COLO668 (cell line): ENCODE results near the gene ACSBG1.

Experiments
- DNase-seq: peaks from one replicate; lab custom pipeline; 2025; ENCODE audit not compliant: unreplicated experiment; lab: John Stamatoyannopoulos, UW

ACSBG1 gene

GRCh38 chr15:78234515-78235040 lies at the start of gene ACSBG1:
TSS of gene ACSBG1 (minus strand) at chr15:78234565. CDS start at chr15:78234501, 64 bp downstream.
- DNase-seq = no peak

- no peak for DNase-seq
Measured at GRCh38 chr15:78282324-78282723, 48.0 kb upstream of the ACSBG1 start.

- DNase-seq = no peak
Measured at GRCh38 chr15:78280319-78281072, 46.1 kb upstream of the ACSBG1 start.

DNA sequence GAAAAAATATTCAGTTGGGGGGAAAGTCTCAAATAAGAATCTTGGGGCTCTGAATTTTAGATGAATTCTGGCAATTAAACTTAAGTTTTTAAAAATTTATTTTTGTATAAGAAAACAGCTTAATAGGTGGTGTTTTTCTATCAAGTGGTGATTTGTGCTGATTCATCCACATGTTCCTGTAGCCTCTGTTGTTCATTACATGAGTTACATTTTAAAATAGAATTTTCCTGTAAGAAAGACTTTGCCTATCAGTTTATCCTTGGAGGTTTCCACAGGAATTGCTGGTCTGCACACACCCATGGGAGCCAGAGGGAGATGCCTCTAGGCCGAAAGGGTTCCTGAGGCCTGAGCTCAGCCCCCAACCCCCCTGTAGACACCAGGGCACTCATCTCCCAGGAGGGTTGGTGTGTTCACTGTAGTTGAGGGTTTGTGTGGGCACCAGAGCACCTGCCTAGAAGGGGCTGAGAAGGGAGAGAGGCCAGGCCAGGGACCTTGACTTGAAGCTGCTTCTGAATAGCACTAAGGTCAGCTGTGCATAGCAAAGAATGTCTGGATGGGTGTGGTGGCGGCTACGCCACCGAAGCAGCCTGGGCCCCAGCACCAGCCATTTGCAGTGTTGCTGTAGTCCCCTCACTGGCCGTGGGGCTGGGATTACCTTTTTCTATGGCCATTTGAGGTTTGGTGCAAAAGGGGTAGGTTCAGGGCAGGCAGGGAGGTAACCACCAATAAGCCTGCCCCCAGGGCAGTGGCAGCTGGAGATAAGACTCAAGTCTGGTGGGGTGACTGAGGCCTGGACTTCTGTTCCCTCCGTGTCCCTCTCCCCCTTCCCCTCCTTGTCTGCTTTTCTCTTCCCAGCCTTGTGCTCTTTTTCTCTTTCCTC lies 41.9 kb upstream of the ACSBG1 start:
- no peak for DNase-seq

DNA sequence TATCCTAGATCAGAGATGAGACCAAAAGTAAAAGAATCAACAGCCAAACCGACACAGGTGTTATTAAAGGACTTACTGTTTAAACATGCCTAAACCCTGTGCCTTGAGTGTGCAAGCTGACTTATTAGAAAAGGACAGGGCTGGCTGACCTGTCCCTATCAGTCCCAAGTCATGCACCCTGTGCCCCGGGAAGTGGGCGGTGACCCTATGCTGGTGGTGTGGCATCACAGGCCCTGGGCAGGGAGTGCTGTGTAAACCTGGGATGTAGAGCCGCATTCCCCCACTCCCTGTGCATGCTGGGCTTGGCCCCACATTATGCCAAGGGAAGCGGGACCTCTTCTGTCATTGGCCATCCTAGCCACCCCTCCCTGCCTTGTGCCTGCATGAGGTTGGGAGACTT lies 40.6 kb upstream of the ACSBG1 start:
- DNase-seq = no peak

GRCh38 chr15:78272776-78273175 lies 38.4 kb upstream of the ACSBG1 start:
- DNase-seq = no peak

DNA sequence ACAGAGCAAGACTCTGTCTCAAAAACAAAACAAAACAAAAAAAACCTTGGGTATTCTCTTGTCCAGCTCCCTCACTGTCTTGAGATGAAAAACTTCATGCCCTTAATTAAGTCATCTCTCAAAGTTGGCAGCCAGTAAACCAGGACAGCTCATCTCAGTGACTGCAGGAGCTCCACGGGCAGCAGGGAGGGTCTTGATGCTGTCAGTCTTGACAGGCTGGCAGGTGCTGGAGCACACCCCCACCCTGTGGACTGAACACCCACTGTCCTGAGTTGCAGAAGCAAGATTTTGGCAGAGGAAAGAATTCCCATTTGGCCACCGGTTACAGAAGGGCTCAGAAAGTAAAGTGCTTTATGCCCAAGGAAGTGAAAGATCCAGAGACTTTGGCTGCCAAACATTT lies 38.0 kb upstream of the ACSBG1 start:
- no peak for DNase-seq

DNA sequence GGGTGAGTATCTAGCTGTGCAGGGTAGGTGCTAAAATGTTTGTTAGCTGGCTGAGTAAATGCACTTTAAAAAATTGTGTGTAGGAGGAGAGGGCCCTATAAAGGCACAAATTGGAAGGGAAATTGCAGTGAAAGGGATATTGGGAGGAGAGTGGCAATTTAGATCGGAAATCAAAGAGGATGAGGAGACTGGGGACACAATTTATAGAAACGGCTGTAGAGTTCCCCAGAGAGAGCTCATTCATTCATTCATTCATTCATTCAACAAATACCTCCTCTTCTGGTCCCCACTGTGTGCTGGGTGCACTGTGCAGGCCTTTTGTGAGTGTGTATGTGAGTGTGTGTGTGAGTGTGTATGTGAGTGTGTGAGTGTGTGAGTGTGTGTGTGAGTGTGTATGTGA lies 32.4 kb upstream of the ACSBG1 start:
- no peak for DNase-seq

DNA sequence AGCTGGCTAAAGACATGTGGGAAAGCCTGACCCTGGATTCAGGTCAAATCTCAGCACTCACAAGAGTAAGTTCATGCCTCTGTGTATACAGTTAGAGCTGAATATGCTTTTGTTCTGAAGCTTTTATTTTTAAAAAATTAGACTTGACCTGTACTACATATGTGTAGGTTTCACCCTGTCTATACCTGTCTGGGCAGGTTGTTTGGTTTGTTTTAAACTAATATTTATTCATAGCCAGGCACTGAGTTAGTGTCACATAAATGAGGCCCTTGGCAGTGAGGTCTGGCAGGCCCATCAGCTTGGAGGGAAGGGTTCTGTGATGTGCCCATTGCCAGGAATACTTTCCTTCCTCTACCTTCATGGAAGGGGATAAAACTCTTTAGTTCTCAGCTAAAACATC lies 31.9 kb upstream of the ACSBG1 start:
- peak; percentile 7 for DNase-seq

GRCh38 chr15:78265752-78266224 lies 31.4 kb upstream of the ACSBG1 start:
- DNase-seq = peak; percentile 27

- no peak for DNase-seq
Measured at GRCh38 chr15:78265137-78265460, 30.7 kb upstream of the ACSBG1 start.

DNA sequence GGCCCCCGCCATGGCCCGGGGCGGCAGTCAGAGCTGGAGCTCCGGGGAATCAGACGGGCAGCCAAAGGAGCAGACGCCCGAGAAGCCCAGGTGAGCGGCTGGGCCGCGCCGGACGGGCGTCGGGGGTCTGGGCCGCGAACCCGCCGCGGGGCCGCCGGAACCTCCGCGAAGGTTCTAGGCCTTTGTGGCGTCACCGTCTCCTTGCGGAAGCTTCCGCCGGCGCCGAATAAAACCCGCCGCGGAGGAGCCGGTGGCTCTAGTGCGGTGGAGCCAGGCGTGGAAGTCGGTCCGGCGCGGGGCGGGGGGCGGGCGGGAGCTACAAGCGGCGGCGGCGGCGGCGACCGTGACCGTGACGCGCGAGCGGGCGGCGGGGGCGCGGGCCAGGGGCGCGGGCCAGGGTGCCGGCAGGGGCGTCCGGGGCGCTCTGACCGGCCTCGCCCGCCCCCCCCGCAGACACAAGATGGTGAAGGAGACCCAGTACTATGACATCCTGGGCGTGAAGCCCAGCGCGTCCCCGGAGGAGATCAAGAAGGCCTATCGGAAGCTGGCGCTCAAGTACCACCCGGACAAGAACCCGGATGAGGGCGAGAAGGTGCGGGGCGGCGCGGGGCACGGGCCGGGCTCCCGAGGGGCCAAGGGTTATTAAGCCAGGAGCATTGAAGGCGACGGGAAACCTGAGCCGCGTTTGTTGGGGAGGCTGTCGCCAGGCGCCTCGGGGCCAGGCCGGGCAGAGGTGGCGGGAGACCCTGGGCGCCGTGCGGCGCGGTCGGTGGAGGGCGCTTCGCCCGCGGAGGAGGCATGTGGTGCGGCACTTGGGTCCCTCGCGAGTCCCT lies 30.2 kb upstream of the ACSBG1 start, which contains the start of gene DNAJA4:
Gene DNAJA4, plus strand, starts transcription at position 259 of the 833 bp plus-strand sequence. Its CDS starts 202 bp downstream, at position 461.
- peak; percentile 76 for DNase-seq

- no peak for DNase-seq
Measured at GRCh38 chr15:78263907-78264303, 29.5 kb upstream of the ACSBG1 start.

- DNase-seq = no peak
Measured at GRCh38 chr15:78263351-78263781, 29.0 kb upstream of the ACSBG1 start.

DNA sequence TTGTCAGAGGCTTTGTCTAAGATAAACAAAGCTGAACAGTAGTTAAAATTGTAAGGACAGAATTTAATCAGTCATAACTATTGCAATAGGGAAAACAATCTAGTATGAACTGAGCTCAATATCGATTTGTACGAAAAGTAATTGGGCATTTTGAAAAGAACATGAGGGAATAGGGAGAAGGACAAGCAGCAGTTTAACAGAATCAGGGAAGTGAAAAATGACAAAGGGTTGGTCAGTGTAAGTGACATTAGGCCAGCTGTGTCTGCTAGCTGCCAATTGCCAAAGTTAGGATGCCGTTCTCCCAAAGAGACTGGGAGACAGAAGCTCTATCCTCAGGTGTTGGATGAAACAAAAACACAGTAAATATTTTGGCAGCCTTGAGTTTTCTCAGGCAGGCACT lies 26.7 kb upstream of the ACSBG1 start:
- no peak for DNase-seq

DNA sequence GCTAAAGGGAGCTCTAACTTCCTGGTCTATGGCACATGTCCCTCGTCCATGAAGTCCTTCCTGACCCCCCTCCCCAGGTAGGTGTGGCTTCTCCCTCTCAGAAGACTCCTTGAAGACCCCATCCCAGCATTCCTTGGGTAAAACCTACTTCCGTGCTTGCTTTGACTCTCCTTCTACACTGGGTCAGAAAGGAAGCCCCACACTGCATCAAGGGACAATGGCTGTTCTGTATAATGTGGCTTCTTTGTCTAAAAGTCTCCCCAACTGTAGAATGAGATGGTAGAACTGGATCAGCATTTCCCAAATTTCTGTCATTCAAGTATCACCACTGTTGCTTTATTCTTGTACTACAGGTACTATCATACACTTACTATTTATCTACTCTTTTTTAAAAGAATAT lies 26.1 kb upstream of the ACSBG1 start:
- no peak for DNase-seq

DNA sequence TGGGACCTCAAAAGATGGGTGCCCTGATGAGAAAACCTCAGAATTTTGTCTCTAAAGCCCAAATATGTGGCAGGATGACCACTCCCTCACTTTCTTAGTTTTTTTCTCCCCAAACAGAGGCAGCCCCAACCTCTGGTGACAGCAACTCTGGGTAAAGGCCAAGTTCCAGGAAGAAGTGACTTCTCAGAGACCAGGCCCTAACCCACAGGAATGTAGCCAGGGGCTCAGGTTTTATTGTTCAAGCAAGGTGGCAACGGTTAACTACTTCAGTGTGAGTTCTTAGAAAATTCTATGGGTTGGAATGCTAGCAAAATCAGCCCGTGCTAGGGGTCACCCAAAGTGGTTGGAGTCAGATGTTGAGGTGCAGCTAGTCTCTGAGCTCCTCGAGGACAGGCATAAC lies 24.9 kb upstream of the ACSBG1 start:
- DNase-seq = no peak

DNA sequence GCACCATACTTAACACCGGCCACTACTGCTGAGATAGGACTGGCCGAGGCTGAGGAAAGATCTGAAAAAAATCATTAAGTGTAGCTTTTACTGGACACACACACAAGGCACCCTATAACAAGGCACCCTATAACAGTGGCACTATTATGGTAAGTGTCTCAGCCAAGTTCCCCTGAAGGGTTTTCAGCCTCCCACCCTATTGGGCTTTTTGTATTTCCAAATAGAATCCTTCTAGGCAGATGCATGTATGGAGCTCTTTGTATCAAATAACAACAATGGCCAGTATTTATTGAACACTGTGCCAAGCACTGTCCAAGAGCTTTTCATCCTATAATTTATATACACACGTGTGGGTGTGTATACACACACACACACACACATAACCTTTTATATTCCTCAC lies 23.3 kb upstream of the ACSBG1 start:
- no peak for DNase-seq

- no peak for DNase-seq
Measured at GRCh38 chr15:78256044-78256437, 21.7 kb upstream of the ACSBG1 start.

GRCh38 chr15:78255421-78256043 lies 21.2 kb upstream of the ACSBG1 start:
- DNase-seq = peak; percentile 55
